Amniotic stem cell (primary cell): ENCODE results near the gene FUT1.
"Not testable (repeated sequence)": the region's sequence is repeated elsewhere in the genome, so short reads cannot be mapped to it uniquely, and the experiment has no call there.

ENCODE experiments used
- DNase-seq: peaks from one replicate; lab custom pipeline; 2025; lab: John Stamatoyannopoulos, UW

The FUT1 gene

GRCh38 chr19:48752496-48753365, at the start of gene FUT1:
Gene FUT1 (minus strand): TSS chr19:48752641. CDS start chr19:48751281, 1,360 bp downstream.
- no peak for DNase-seq

GRCh38 chr19:48799358-48800300, 47.2 kb upstream of the FUT1 start:
- no peak for DNase-seq

GRCh38 chr19:48798937-48799336, 46.5 kb upstream of the FUT1 start:
- no peak for DNase-seq

GRCh38 chr19:48797103-48797502, 44.7 kb upstream of the FUT1 start:
- no peak for DNase-seq

GRCh38 chr19:48796298-48797083, 44.0 kb upstream of the FUT1 start:
- DNase-seq, result no peak

- no peak for DNase-seq
These were observed 43.2 kb upstream of the FUT1 start for GRCh38 chr19:48795685-48796070.

GRCh38 chr19:48795055-48795684, 42.7 kb upstream of the FUT1 start:
- DNase-seq, result peak; percentile 83

GRCh38 chr19:48794291-48794690, 41.9 kb upstream of the FUT1 start:
- DNase-seq, result no peak

GRCh38 chr19:48793271-48793670, 40.8 kb upstream of the FUT1 start:
- DNase-seq, result no peak

- not testable (repeated sequence) for DNase-seq
These were observed 34.9 kb upstream of the FUT1 start for GRCh38 chr19:48787331-48787730.

GRCh38 chr19:48786422-48786821, 34.0 kb upstream of the FUT1 start:
- DNase-seq, result not testable (repeated sequence)

- no peak for DNase-seq
These were observed 32.1 kb upstream of the FUT1 start for GRCh38 chr19:48784527-48784926.

- DNase-seq, result no peak
These were observed 28.4 kb upstream of the FUT1 start for GRCh38 chr19:48780631-48781391.

- no peak for DNase-seq
These were observed 27.2 kb upstream of the FUT1 start for GRCh38 chr19:48779636-48780035.

GRCh38 chr19:48777720-48778119, 25.3 kb upstream of the FUT1 start:
- no peak for DNase-seq

- no peak for DNase-seq
These were observed 24.7 kb upstream of the FUT1 start for GRCh38 chr19:48777139-48777538.

GRCh38 chr19:48772503-48772953, 20.1 kb upstream of the FUT1 start:
- no peak for DNase-seq

- DNase-seq, result no peak
These were observed 18.5 kb upstream of the FUT1 start for GRCh38 chr19:48770734-48771472.

GRCh38 chr19:48770266-48770665, 17.8 kb upstream of the FUT1 start:
- no peak for DNase-seq
